Activated T-helper 9 cell treated with anti-CD3 and anti-CD28 coated beads, Interleukin-2, amount 50 U/mL, for 16 hours (primary cell): Measurements from ENCODE around the gene TMEM135.
"Not testable (repeated sequence)": the region's sequence is repeated elsewhere in the genome, so short reads cannot be mapped to it uniquely, and the experiment has no call there.

Experiments
- DNase-seq: peaks from one replicate; pipeline ENCODE4 v3.0.0-alpha.2; 2020; ENCODE audit warnings: low read depth

Gene TMEM135

GRCh38 chr11:87020764-87021365, 16.9 kb upstream of the TMEM135 start:
- DNase-seq = no peak

- DNase-seq = no peak
Measured at GRCh38 chr11:87022254-87022653, 15.5 kb upstream of the TMEM135 start.

- no peak for DNase-seq
Measured at GRCh38 chr11:87022738-87023137, 15.0 kb upstream of the TMEM135 start.

- DNase-seq = not testable (repeated sequence)
Measured at GRCh38 chr11:87026415-87026814, 11.3 kb upstream of the TMEM135 start.

- DNase-seq = no peak
Measured at GRCh38 chr11:87030458-87031054, 7.2 kb upstream of the TMEM135 start.

GRCh38 chr11:87031433-87032170, 6.1 kb upstream of the TMEM135 start:
- no peak for DNase-seq

- DNase-seq = no peak
Measured at GRCh38 chr11:87033561-87033960, 4.2 kb upstream of the TMEM135 start.

GRCh38 chr11:87035976-87036583, 1.7 kb upstream of the TMEM135 start:
- DNase-seq = no peak

GRCh38 chr11:87036756-87037449, 831 bp upstream of the TMEM135 start:
- no peak for DNase-seq

GRCh38 chr11:87038235-87038977, 672 bp downstream of the TMEM135 start:
- no peak for DNase-seq

- DNase-seq = no peak
Measured at GRCh38 chr11:87039371-87039770, 1.6 kb downstream of the TMEM135 start.

GRCh38 chr11:87043894-87044293, 6.2 kb downstream of the TMEM135 start:
- DNase-seq = no peak

- DNase-seq = no peak
Measured at GRCh38 chr11:87046824-87047223, 9.1 kb downstream of the TMEM135 start.

GRCh38 chr11:87056091-87056490, 18.4 kb downstream of the TMEM135 start:
- no peak for DNase-seq

GRCh38 chr11:87057749-87058148, 20.0 kb downstream of the TMEM135 start:
- DNase-seq = no peak

- DNase-seq = no peak
Measured at GRCh38 chr11:87059596-87060390, 22.1 kb downstream of the TMEM135 start.

GRCh38 chr11:87061766-87062165, 24.0 kb downstream of the TMEM135 start:
- DNase-seq = no peak

GRCh38 chr11:87063982-87064381, 26.2 kb downstream of the TMEM135 start:
- no peak for DNase-seq

- no peak for DNase-seq
Measured at GRCh38 chr11:87072787-87073186, 35.1 kb downstream of the TMEM135 start.

GRCh38 chr11:87076260-87076783, 38.6 kb downstream of the TMEM135 start:
- no peak for DNase-seq
